Activated naive CD4-positive, alpha-beta T cell treated with anti-CD3 and anti-CD28 coated beads, Interleukin-2, amount 50 U/mL, for 72 hours (primary cell): ENCODE data around the gene SLA2. TPM values are rescaled to one million over a fixed set of nuclear protein-coding genes. Genes with fewer than 3 reads are reported as not detected.
"Not testable (repeated sequence)": the region's sequence is repeated elsewhere in the genome, so short reads cannot be mapped to it uniquely, and the experiment has no call there.

ENCODE experiments used
- ATAC-seq, 2 donors: fragments of 150-1000 bp; cut with Tn5 transposase; 2 replicates each; pipeline ENCODE4 v1.10.0; 2021; ENCODE audit warnings: mild to moderate bottlenecking in 2 of 2, moderate library complexity in 2 of 2
- DNase-seq, 2 donors: peaks; one replicate each; pipeline ENCODE4 v3.0.0; 2021 to 2022; ENCODE audit warnings: low spot score in 2 of 2
- H3K27ac Mint-ChIP-seq, 2 donors: one replicate each; pipeline ENCODE4 v1.8.0; 2022; ENCODE audit warnings: mild to moderate bottlenecking in 2 of 2, mixed read lengths in 2 of 2
- H3K36me3 Mint-ChIP-seq, 2 donors: one replicate each; pipeline ENCODE4 v1.8.0; 2022; ENCODE audit warnings: mixed read lengths in 2 of 2
- H3K9me3 Mint-ChIP-seq, 2 donors: one replicate each; pipeline ENCODE4 v1.8.0; 2022; ENCODE audit warnings: mixed read lengths in 2 of 2
- total RNA-seq, 2 donors: library from RNA; stranded (reverse); gene quantifications; one replicate each; pipeline ENCODE4 v1.2.3, GENCODE V29; 2022

Gene SLA2
- total RNA-seq, 2 donors from 2014 or later, result 33.7 to 66.8 TPM

DNA sequence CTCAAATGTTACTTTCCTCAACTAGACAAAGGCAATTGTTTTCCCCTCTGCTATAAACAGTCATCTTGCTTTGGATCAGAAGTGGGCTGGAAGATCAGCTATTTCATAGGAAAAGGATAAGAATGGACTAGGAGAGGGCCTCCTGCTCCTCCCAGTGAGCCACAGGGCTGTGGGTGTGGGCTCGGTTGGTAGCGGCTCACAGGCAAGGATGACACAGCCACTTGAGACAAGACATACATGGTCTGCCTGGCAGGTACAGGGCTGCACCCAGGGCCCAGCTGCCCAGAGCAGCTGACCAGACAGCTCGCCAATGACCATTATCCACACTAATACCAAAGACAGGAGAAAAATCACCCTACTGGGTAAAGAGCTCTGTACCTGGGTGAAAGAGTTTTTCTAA is 9.0 kb upstream of the SLA2 start:
- H3K9me3 Mint-ChIP-seq, result no peaks in the 10 kb centered on the region
- no peak for DNase-seq
- no peak overlapping the region for H3K27ac Mint-ChIP-seq
- H3K36me3 Mint-ChIP-seq, result no peaks in the 10 kb centered on the region
- no peak for ATAC-seq

DNA sequence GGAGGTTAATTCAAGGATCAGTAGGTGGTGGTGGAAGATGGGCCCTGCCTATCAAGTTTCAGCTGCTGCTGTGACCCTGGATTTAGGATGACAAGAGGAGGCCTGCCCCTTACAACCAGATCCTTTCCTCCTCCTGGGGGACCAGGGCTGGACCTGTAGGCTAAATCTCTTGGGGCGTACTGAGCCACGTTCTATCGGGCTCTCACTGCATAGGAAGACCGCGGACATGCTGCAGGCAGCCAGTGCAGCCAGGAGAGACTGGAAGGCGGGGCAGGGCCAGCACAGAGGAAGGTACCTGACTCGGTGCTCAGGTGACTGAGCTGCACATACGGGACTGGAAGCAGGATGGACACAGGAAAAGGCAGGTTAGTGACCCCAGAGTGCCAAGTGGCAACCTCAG is 8.5 kb upstream of the SLA2 start:
- Mint-ChIP-seq H3K27ac (no peak overlapping the region), H3K9me3 (no peaks in the 10 kb centered on the region), H3K36me3 (no peaks in the 10 kb centered on the region)
- ATAC-seq, result no peak
- DNase-seq, result no peak

DNA sequence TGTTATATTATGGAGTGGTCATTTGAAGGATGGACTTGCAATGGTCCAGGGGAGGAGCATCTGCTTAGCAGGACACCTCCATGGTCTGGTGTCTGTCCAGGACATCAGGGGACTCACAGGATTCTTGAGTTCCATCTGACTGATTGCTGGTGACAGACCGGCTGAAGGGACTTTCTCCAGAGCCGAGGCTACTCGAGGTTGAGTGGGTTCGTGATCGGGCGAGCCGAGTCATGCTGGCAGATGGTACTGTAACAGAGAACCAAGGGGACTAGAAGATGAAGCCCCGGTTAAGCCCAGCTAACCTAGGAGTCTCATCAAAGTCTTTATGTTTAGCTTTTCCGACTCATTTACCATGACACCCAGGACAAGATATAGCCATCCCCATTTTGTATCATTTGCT is 7.5 kb upstream of the SLA2 start:
- DNase-seq (no peak), ATAC-seq (no peak)
- no peak overlapping the region for H3K27ac Mint-ChIP-seq
- no peaks in the 10 kb centered on the region for H3K9me3 Mint-ChIP-seq
- no peaks in the 10 kb centered on the region for H3K36me3 Mint-ChIP-seq

DNA sequence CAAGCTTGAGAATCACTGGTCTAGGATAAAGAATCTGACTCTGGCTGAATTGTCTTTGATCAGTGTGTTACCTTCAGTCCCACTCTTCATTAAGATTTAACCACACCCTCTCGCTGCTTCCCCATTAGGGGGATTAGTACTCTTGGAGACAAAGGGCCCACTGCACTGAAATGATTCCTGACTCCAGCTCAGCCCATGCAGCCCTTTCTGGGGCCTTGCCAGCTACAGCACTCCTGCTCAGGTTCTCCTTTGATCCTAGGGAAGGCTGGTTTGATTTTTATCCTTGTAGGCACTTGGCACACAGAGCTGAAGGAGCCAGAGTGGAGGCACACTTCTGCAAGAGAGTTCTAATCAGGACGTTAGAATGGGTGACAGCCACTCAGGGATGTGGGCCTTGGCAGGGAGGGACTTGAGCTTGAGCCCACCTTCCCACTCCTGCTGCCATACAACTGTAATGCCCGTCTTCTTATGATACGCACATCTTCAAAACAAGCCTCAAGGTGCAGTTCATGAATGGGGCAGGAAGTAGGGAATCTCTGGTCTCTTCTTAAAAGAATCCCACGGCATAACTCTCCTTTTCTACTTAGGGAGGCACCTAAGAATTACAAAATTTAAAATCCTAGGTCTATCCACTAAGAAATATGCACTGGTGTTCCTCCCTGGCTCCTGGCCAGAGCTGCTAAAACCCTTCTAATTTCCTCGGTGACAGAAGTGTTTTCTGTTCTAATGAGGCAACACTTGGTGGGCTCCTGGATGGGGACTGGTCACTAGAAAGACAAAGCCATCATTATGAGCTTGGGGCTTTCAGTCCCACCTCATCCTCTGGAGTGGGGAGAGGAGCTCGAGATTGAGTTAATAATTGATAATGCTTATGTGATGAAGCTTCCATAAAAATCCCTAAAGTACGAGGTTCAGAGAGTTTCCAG is 1.5 kb upstream of the SLA2 start:
- H3K36me3 Mint-ChIP-seq, result peaks cover 17 to 30% of the 10 kb centered on the region in 2 donors
- ATAC-seq (no peak), DNase-seq (no peak)
- H3K27ac Mint-ChIP-seq, result peak overlapping the region; percentile 36 to 93
- no peaks in the 10 kb centered on the region for H3K9me3 Mint-ChIP-seq

DNA sequence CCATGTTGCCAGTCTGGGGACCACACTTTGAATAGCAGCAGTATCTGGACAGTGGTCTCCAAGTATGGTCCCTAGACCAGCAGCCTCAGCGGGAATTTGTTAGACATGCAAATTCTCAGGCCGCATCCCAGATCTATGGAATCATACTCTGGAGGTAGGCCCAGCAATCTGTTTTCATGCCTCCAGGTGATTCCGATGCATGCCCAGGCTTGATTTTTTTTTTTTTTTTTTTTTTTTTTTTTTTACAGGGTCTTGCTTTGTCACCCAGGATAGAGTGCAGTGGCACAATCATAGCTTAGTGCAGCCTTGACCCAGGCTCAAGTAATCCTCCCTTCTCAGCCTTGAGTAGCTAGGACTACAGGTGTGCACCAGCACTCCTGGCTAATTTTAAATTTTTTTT is 682 bp upstream of the SLA2 start:
- peak overlapping the region in 1 of 2 donors; percentile 93 for H3K27ac Mint-ChIP-seq
- no peaks in the 10 kb centered on the region for H3K9me3 Mint-ChIP-seq
- ATAC-seq, result no peak
- peaks cover 17 to 32% of the 10 kb centered on the region in 2 donors for H3K36me3 Mint-ChIP-seq
- no peak for DNase-seq

DNA sequence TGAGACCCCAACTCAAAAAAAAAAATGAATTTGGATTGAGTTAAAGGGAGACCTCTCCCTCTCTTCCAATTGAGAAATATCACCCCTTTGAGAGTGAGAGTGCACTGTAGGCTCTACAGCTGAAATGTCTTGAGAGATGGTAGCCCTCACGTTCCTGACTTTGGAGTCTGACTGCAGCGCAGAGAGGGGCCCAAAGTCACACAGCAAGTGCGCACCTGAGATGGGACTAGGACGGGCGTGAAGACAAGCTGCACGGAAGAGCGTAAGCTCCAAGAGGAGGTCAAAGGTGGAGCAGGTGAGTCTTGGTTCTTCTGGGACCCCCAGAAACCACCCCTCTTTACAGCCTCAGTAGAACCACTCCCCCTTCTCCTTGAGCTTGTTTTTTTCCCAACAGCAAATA is 643 bp downstream of the SLA2 start:
- ATAC-seq (no peak), DNase-seq (no peak)
- Mint-ChIP-seq H3K9me3 (no peaks in the 10 kb centered on the region), H3K27ac (peak overlapping the region; percentile 93 to 98), H3K36me3 (peaks cover 17 to 40% of the 10 kb centered on the region in 2 donors)

DNA sequence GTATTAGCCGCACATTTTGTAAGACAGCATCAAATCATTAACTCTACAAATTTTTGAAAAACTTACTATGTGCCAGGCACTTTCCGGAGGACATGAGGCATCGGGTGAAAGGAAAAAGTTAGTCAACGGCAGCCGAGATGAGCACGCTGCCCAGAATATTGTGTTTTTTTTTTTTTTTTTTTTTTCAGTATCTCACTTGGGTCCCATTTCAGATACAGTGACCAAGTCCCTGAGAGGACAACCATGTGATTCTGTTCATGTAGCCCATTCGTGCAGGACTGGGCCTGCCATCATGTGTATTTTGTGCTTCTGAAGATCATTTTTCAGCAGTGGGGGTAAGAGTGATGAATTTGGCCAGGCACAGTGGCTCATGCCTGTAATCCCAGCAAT is 1.3 kb downstream of the SLA2 start:
- Mint-ChIP-seq H3K9me3 (no peaks in the 10 kb centered on the region), H3K36me3 (peaks cover 17 to 40% of the 10 kb centered on the region in 2 donors), H3K27ac (peak overlapping the region; percentile 93 to 98)
- DNase-seq (peak; percentile 48 to 64), ATAC-seq (peak; percentile 72 to 77)

DNA sequence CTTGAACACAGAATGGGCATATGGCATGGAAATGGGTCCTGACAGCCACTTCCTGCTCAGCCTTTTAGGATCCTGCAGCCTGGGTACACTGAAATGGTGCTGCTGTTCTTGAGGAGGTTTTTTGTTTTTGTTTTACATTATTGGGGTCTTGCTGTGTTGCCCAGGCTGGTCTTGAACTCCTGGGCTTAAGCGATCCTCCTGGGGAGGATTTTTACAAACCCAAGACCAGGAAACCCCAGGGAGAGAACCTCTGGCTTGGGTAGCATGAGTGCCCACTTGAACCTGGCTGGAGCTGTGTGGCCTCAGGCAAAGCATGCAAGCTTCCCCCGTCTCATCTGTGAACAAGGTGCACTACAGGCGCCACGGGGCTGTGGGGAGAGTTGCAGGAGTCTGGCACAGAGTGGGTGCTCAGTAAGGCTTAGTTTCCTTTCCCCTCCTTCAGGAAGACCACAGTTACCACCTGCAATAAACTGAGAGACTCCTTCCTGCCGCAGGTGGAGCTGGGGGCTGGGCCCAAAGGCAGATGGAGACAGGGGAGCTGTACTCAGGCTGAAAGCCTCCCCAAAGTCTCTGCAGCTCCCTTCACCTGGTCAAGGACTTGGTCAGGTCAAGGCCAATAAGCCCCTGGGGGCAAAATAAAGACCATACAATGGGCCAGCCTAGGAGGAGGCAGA is 1.8 kb downstream of the SLA2 start:
- DNase-seq, result peak; percentile 53 to 71
- Mint-ChIP-seq H3K9me3 (no peaks in the 10 kb centered on the region), H3K36me3 (peaks cover 17 to 44% of the 10 kb centered on the region in 2 donors), H3K27ac (peak overlapping the region; percentile 93 to 98)
- peak; percentile 69 to 83 for ATAC-seq

DNA sequence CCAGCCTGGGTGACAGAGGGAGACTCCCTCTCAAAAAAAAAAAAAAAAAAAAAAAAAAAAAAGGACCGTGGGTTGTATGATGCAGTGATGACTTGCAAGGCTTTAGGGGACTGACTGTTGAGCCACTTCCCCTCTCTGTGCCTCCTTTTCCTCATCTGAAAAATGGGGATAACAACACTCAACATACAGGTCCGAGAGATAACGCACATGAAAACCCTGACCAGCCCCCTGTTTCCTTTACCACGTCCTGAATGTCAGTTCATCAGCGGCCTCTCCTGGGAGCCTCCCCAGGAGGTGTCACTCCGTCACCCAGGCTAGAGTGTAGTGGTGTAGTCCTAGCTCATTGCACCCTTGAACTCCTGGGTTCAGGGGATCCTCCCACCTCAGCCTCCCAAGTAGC is 3.9 kb downstream of the SLA2 start:
- no peak for DNase-seq

DNA sequence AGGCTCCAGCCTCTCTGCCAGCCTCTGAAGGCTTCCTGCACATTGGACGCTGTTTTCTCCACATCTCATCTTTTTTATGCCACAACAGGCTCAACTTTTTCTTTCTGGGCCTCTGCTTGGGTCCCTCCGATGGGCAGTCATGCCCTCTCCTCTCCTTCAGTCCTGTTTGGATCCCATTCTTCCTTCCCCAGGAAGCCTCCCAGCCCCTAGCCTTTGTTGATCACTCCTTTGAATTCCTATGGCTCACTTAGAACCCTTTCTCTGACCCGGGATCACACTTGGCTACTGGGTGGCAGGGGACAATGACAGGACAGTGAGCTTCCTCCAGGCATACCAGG is 4.5 kb downstream of the SLA2 start:
- Mint-ChIP-seq H3K36me3 (peaks cover 17 to 64% of the 10 kb centered on the region in 2 donors), H3K9me3 (no peaks in the 10 kb centered on the region), H3K27ac (peak overlapping the region; percentile 93 to 98)
- DNase-seq (no peak), ATAC-seq (no peak)

More for the DNA sequence above, 3.9 kb downstream of the SLA2 start:
- peaks cover 17 to 59% of the 10 kb centered on the region in 2 donors for H3K36me3 Mint-ChIP-seq
- peak overlapping the region; percentile 93 to 98 for H3K27ac Mint-ChIP-seq
- H3K9me3 Mint-ChIP-seq, result no peaks in the 10 kb centered on the region
- ATAC-seq, result peak in 1 of 2 donors; percentile 28

DNA sequence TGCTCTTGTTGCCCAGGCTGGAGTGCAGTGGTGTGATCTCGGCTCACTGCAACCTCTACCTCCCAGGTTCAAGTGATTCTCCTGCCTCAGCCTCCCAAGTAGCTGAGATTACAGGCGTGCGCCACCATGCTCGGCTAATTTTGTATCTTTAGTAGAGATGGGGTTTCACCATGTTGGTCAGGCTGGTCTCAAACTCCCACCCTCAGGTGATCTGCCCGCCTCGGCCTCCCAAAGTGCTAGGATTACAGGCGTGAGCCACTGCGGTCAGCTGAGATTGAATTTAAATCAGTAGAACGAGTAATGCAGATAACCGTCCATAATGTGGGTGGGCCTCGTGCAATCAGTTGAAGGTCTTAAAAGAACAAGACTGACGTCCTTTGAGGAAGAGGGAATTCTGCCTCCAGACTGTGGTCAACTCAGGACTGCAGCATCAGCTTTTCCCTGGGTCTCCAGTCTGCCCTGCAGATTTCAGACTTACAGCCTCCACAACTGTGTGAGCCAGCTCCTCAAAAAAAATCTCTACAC is 7.1 kb downstream of the SLA2 start:
- not testable (repeated sequence) for H3K9me3 Mint-ChIP-seq, ATAC-seq, H3K27ac Mint-ChIP-seq, DNase-seq
- H3K36me3 Mint-ChIP-seq, result peaks cover 0 to 43% of the 10 kb centered on the region in 2 donors

DNA sequence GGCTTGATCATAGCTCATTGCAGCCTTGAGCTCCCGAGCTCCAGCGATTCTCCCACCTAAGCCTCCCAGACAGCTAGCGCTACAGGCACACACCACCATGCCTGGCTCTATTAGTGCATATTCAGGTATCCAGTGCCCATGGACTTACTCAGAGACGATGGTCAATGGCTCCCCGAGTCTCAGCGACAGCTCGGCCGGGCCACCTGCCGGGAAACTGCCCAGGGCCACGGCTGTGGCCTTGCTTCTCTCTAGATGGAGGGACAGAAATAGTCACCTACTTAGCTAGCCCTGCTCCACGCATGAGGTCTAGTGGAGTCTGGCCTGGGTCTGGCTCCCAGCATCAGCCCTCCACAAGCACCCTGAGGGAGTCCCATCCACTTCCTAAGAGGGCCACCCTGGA is 11.7 kb downstream of the SLA2 start:
- peak overlapping the region; percentile 22 to 61 for H3K27ac Mint-ChIP-seq
- no peak for ATAC-seq
- H3K36me3 Mint-ChIP-seq, result peaks cover 9 to 45% of the 10 kb centered on the region in 2 donors
- no peaks in the 10 kb centered on the region for H3K9me3 Mint-ChIP-seq
- DNase-seq, result no peak

DNA sequence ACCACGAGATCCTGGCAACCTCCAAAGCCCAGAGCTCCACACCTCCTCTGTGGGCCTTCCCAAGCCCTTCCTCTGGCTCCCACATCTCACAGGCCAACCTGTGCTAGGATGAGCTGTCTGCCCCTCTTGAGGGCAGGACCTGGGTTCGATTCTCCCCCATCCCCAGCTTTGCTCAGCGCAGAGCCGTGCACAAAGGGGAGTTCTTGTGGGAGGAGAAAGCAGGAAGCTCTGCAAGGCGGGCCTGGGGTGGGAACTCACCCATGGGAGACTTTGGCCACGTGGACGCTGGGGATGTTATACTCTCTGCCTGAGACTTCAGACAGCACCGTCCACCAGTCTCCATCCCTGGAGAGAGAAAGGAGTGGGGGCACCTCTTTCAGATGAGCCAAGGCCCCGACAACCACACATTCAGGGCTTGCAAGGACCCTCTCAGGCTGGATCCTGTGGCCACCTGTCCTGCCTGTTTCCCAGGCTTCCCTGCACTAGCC is 12.7 kb downstream of the SLA2 start:
- H3K36me3 Mint-ChIP-seq, result peaks cover 9 to 41% of the 10 kb centered on the region in 2 donors
- no peak for ATAC-seq
- DNase-seq, result no peak
- peak overlapping the region; percentile 25 to 72 for H3K27ac Mint-ChIP-seq
- H3K9me3 Mint-ChIP-seq, result no peaks in the 10 kb centered on the region

DNA sequence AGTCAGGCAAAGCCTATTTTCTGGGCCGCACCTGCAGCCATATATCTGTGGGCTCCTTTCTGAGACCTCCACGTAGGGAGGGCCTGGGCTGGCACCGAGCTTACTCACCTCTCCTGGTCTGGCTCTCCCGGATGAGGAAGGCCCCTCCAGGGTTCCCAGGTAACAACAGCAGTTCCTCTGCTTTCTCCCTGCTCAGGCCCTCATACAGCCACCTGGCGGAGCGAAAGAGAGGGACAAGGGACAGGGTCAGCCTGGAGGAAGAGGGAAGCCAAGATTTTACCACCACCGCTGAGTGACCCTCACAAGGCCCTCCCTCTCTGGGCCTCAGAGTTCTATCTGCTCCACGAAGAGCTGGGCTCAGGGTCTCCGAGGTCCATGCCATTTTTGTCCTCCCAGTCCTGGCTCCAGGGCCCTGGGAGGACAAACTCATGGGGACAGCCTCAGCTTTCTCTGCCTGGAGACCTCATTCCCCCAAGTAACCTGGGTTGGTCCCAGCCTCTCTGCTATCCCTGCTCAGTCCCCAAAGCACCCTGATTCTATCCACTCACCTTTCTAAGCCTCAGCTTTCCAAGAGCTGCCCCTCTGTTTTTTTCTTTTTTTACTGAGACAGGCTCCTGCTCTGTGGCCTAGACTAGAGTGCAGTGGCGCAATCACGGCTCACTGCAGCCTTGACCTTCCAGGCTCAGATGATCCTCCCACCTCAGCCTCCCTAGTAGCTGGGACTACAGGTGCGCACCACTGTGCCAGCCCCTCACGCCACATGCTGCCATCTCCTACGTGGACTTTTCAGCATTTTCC is 13.3 kb downstream of the SLA2 start:
- ATAC-seq (no peak), DNase-seq (no peak)
- peaks cover 9 to 37% of the 10 kb centered on the region in 2 donors for H3K36me3 Mint-ChIP-seq
- H3K27ac Mint-ChIP-seq, result peak overlapping the region; percentile 25 to 72
- H3K9me3 Mint-ChIP-seq, result no peaks in the 10 kb centered on the region

DNA sequence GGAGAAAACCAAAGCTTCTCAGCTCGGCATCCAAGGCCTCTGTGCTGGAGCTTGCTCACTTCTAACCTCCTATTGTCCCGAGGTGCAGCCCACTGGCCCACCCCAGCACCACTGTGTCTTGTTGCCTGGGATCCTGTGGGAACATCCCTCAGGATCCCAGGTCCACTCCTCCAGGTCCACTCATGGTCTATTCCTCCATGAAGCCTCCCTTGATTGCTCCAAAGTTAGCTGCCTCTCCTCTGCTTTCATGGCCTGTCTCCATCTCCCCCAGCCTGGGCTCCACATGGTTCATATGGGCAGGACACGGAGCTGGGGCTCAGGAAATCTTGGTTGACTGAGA is 13.9 kb downstream of the SLA2 start:
- Mint-ChIP-seq H3K9me3 (no peaks in the 10 kb centered on the region), H3K27ac (peak overlapping the region; percentile 25 to 38), H3K36me3 (peaks cover 9 to 36% of the 10 kb centered on the region in 2 donors)
- ATAC-seq, result no peak
- DNase-seq, result no peak

DNA sequence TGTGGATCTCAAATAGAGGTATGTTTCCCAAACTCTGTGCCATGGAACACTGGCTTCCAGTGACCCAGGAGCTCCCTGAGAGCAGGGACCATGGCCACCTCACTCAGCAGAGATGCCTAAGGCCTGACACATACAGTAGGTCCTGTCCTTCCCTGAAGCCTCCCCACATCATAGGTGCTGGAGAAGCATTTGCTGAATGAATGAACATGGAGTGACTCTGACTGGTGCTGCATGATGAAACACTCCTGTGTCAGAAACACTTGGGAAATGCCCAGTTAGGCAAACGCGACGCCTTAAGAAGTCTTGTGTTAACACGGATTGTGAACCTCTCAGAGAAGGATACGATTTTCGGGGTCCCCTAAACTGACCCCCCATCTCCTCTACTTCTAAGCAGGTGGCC is 14.3 kb downstream of the SLA2 start:
- DNase-seq, result no peak
- no peak for ATAC-seq
- Mint-ChIP-seq H3K9me3 (no peaks in the 10 kb centered on the region), H3K27ac (peak overlapping the region in 1 of 2 donors; percentile 25), H3K36me3 (peaks cover 9 to 36% of the 10 kb centered on the region in 2 donors)
